Measurements from ENCODE around the gene PSMG3. TPM values are rescaled to one million over a fixed set of nuclear protein-coding genes. Genes with fewer than 3 reads are reported as not detected.
"Not testable (repeated sequence)": the region's sequence is repeated elsewhere in the genome, so short reads cannot be mapped to it uniquely, and the experiment has no call there.

PSMG3 gene
- total and polyA plus RNA-seq, 4 donors = 16.3 to 44.7 (median 41.9) TPM

GRCh38 chr7:1584700-1585099 lies 14.9 kb upstream of the PSMG3 start:
- Histone ChIP-seq H3K4me1 (ENCODE audit: control insufficient read depth, insufficient read depth, low read length) (peaks cover 24% of the 10 kb centered on the region), H3K27me3 (ENCODE audit: control insufficient read depth, insufficient read depth, low read length) (no peaks in the 10 kb centered on the region), H3K9me3 (ENCODE audit: control insufficient read depth, insufficient read depth, low read length) (no peaks in the 10 kb centered on the region), H3K27ac (ENCODE audit: low read depth, low read length) (no peak overlapping the region), H3K36me3 (ENCODE audit: control insufficient read depth, insufficient read depth, low read length) (peaks cover 15% of the 10 kb centered on the region), H3K4me3 (ENCODE audit: low read depth, low read length) (no peak overlapping the region)
- no peak for DNase-seq (ENCODE audit: low read depth in 4 of 6, low spot score in 6 of 6)
- WGBS (ENCODE audit: insufficient coverage) = 82% methylated on average over 13 of the region's 18 CpGs

- not testable (repeated sequence) for H3K9me3 ChIP-seq (ENCODE audit: control insufficient read depth, insufficient read depth, low read length); H3K4me3 ChIP-seq (ENCODE audit: low read depth, low read length); DNase-seq (ENCODE audit: low read depth in 4 of 6, low spot score in 6 of 6); H3K27ac ChIP-seq (ENCODE audit: low read depth, low read length); H3K27me3 ChIP-seq (ENCODE audit: control insufficient read depth, insufficient read depth, low read length)
- 83% methylated on average over 15 of the region's 19 CpGs for WGBS (ENCODE audit: insufficient coverage)
- H3K36me3 ChIP-seq (ENCODE audit: control insufficient read depth, insufficient read depth, low read length) = peaks cover 15% of the 10 kb centered on the region
- H3K4me1 ChIP-seq (ENCODE audit: control insufficient read depth, insufficient read depth, low read length) = peaks cover 32% of the 10 kb centered on the region
Observed at GRCh38 chr7:1583241-1583930, 13.6 kb upstream of the PSMG3 start.

GRCh38 chr7:1580422-1581030 lies 10.7 kb upstream of the PSMG3 start:
- no peak overlapping the region for H3K4me3 ChIP-seq (ENCODE audit: low read depth, low read length)

GRCh38 chr7:1579481-1580421 lies 9.9 kb upstream of the PSMG3 start:
- WGBS (ENCODE audit: insufficient coverage) = 29% methylated on average over 13 of the region's 14 CpGs
- H3K27me3 ChIP-seq (ENCODE audit: control insufficient read depth, insufficient read depth, low read length) = no peaks in the 10 kb centered on the region
- no peak overlapping the region for H3K4me3 ChIP-seq (ENCODE audit: low read depth, low read length)
- peaks cover 14% of the 10 kb centered on the region for H3K36me3 ChIP-seq (ENCODE audit: control insufficient read depth, insufficient read depth, low read length)
- DNase-seq (ENCODE audit: low read depth in 4 of 6, low spot score in 6 of 6) = peak in 5 of 6 donors; percentile 35 to 88 (median 59)
- H3K4me1 ChIP-seq (ENCODE audit: control insufficient read depth, insufficient read depth, low read length) = peaks cover 7% of the 10 kb centered on the region
- H3K27ac ChIP-seq (ENCODE audit: low read depth, low read length) = no peak overlapping the region
- no peaks in the 10 kb centered on the region for H3K9me3 ChIP-seq (ENCODE audit: control insufficient read depth, insufficient read depth, low read length)

More at GRCh38 chr7:1580422-1581030, 10.7 kb upstream of the PSMG3 start:
- peaks cover 18% of the 10 kb centered on the region for H3K36me3 ChIP-seq (ENCODE audit: control insufficient read depth, insufficient read depth, low read length)
- DNase-seq (ENCODE audit: low read depth in 4 of 6, low spot score in 6 of 6) = no peak
- no peak overlapping the region for H3K27ac ChIP-seq (ENCODE audit: low read depth, low read length)
- H3K4me1 ChIP-seq (ENCODE audit: control insufficient read depth, insufficient read depth, low read length) = peaks cover 7% of the 10 kb centered on the region
- 80% methylated on average over 19 of the region's 19 CpGs for WGBS (ENCODE audit: insufficient coverage)
- no peaks in the 10 kb centered on the region for H3K9me3 ChIP-seq (ENCODE audit: control insufficient read depth, insufficient read depth, low read length)
- H3K27me3 ChIP-seq (ENCODE audit: control insufficient read depth, insufficient read depth, low read length) = no peaks in the 10 kb centered on the region

- peaks cover 7% of the 10 kb centered on the region for H3K4me1 ChIP-seq (ENCODE audit: control insufficient read depth, insufficient read depth, low read length)
- 94% methylated on average over 5 of the region's 6 CpGs for WGBS (ENCODE audit: insufficient coverage)
- H3K36me3 ChIP-seq (ENCODE audit: control insufficient read depth, insufficient read depth, low read length) = peaks cover 11% of the 10 kb centered on the region
- no peak for DNase-seq (ENCODE audit: low read depth in 4 of 6, low spot score in 6 of 6)
- H3K27me3 ChIP-seq (ENCODE audit: control insufficient read depth, insufficient read depth, low read length) = no peaks in the 10 kb centered on the region
- no peak overlapping the region for H3K27ac ChIP-seq (ENCODE audit: low read depth, low read length)
- no peaks in the 10 kb centered on the region for H3K9me3 ChIP-seq (ENCODE audit: control insufficient read depth, insufficient read depth, low read length)
- no peak overlapping the region for H3K4me3 ChIP-seq (ENCODE audit: low read depth, low read length)
Observed at GRCh38 chr7:1578513-1578912, 8.7 kb upstream of the PSMG3 start.

- H3K4me1 ChIP-seq (ENCODE audit: control insufficient read depth, insufficient read depth, low read length) = peaks cover 8% of the 10 kb centered on the region
- no peaks in the 10 kb centered on the region for H3K9me3 ChIP-seq (ENCODE audit: control insufficient read depth, insufficient read depth, low read length)
- WGBS (ENCODE audit: insufficient coverage) = 49% methylated on average over 12 of the region's 15 CpGs
- no peak overlapping the region for H3K27ac ChIP-seq (ENCODE audit: low read depth, low read length)
- DNase-seq (ENCODE audit: low read depth in 4 of 6, low spot score in 6 of 6) = no peak
- no peaks in the 10 kb centered on the region for H3K27me3 ChIP-seq (ENCODE audit: control insufficient read depth, insufficient read depth, low read length)
- H3K36me3 ChIP-seq (ENCODE audit: control insufficient read depth, insufficient read depth, low read length) = peaks cover 11% of the 10 kb centered on the region
- H3K4me3 ChIP-seq (ENCODE audit: low read depth, low read length) = no peak overlapping the region
Observed at GRCh38 chr7:1576521-1577253, 6.9 kb upstream of the PSMG3 start.

- Histone ChIP-seq H3K27me3 (ENCODE audit: control insufficient read depth, insufficient read depth, low read length) (no peaks in the 10 kb centered on the region), H3K27ac (ENCODE audit: low read depth, low read length) (no peak overlapping the region), H3K36me3 (ENCODE audit: control insufficient read depth, insufficient read depth, low read length) (peaks cover 8% of the 10 kb centered on the region), H3K9me3 (ENCODE audit: control insufficient read depth, insufficient read depth, low read length) (no peaks in the 10 kb centered on the region), H3K4me1 (ENCODE audit: control insufficient read depth, insufficient read depth, low read length) (peaks cover 16% of the 10 kb centered on the region), H3K4me3 (ENCODE audit: low read depth, low read length) (no peak overlapping the region)
- 88% methylated on average over 7 of the region's 7 CpGs for WGBS (ENCODE audit: insufficient coverage)
- DNase-seq (ENCODE audit: low read depth in 4 of 6, low spot score in 6 of 6) = no peak
Observed at GRCh38 chr7:1575809-1576208, 6.0 kb upstream of the PSMG3 start.

GRCh38 chr7:1572111-1572822 lies 2.4 kb upstream of the PSMG3 start:
- no peaks in the 10 kb centered on the region for H3K27me3 ChIP-seq (ENCODE audit: control insufficient read depth, insufficient read depth, low read length)
- H3K27ac ChIP-seq (ENCODE audit: low read depth, low read length) = peak overlapping the region; percentile 95
- peaks cover 34% of the 10 kb centered on the region for H3K4me1 ChIP-seq (ENCODE audit: control insufficient read depth, insufficient read depth, low read length)
- peaks cover 14% of the 10 kb centered on the region for H3K36me3 ChIP-seq (ENCODE audit: control insufficient read depth, insufficient read depth, low read length)
- H3K4me3 ChIP-seq (ENCODE audit: low read depth, low read length) = no peak overlapping the region
- no peaks in the 10 kb centered on the region for H3K9me3 ChIP-seq (ENCODE audit: control insufficient read depth, insufficient read depth, low read length)
- no peak for DNase-seq (ENCODE audit: low read depth in 4 of 6, low spot score in 6 of 6)
- 95% methylated on average over 5 of the region's 7 CpGs for WGBS (ENCODE audit: insufficient coverage)

All from spinal cord (tissue), 10 donors.